AG10803 (cell line): ENCODE measurements around the gene CATSPERD.

Experiments
- DNase-seq: peaks from one replicate; pipeline ENCODE4 v3.0.0; 2010; ENCODE audit warnings: low read depth
- H3K4me3 ChIP-seq: 2 replicates; pipeline ENCODE4 v1.5.1; 2011; ENCODE audit warnings: mild to moderate bottlenecking, low read length, control low read depth
- CTCF ChIP-seq: conservative IDR thresholded peaks from 2 replicates; pipeline ENCODE4 v1.5.1; 2011; ENCODE audit warnings: mild to moderate bottlenecking, low read length, control low read depth, inconsistent platforms

CATSPERD gene

GRCh38 chr19:5792224-5792623, 71.8 kb downstream of the CATSPERD start:
- no peak for TF ChIP-seq CTCF
- peak; percentile 38 for DNase-seq

DNA sequence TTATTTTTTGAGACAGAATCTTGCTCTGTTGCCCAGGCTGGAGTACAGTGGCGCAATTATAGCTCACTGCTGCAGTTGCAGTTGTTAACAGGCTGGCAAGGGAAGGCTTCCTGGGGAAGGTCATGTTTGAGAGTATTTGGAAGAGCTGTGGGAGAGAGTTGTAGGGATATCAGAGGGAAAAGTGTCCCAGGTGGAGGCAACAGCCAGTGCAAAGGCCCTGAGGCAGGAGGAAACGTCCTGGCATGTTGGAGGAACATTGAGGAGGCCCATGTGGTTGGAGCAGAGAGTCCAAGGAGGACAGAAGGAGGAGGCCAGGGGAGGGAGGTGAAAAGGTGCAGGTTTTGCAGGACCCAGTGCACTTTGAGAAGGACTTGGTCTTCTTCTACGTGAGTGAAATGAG, 72.8 kb downstream of the CATSPERD start:
- no peak for DNase-seq
- no peak for TF ChIP-seq CTCF
- no peak overlapping the region for H3K4me3 ChIP-seq

More at GRCh38 chr19:5792224-5792623, 71.8 kb downstream of the CATSPERD start:
- no peak overlapping the region for H3K4me3 ChIP-seq

- TF ChIP-seq CTCF = no peak
- H3K4me3 ChIP-seq = no peak overlapping the region
- no peak for DNase-seq
Observed at GRCh38 chr19:5795382-5795919, 75.0 kb downstream of the CATSPERD start.

GRCh38 chr19:5798244-5798643, 77.8 kb downstream of the CATSPERD start:
- DNase-seq = no peak
- H3K4me3 ChIP-seq = no peak overlapping the region
- TF ChIP-seq CTCF = no peak

DNA sequence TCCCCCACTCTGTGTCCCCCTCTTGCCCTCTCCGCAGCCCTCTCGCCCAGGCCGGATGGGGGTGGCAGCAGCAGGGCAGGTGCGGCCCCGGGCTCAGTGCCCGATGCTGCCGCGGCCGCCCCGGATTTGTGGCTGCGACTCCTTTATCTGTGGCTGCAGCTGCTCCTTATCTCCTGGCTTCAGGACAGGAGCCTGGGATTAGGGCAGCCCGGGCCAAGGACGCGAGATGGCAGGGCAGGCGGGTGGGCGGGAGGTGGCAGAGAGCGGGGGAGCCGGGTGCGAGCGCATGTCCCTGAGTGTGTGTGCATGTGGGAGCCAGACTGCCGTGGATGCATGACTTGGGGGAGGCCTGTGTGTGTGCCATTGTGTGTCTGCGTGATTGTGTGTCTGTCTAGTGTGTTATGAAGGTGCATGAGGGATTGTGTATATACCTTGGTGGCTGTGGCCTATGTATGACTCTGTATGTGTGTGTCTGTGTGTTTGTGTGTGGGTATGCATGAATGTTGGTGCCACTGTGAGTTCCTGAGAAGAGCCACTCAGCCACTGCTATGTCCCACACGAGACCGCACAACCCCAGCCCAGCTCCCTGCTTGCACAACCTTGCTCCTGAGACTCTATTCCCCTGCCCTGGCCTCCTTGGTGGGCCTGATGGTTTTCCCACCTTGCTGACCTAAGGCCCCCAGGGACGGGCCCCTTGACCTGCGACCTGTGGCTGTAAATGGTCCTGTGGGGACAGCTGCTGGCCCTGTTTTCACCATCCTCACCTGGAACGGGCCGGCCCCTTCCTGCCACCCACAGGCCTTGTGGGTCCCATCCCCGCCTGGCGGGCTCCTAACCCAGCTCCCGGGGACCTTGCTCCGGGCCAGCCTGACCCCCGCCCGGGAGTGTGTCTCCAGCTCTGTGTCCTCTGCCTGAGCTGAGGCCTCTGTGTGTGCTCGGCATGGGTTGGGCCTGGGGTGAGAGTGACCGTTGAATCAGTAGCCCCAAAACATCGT, 79.1 kb downstream of the CATSPERD start:
- DNase-seq = no peak
- H3K4me3 ChIP-seq = no peak overlapping the region

GRCh38 chr19:5800361-5801270, 80.2 kb downstream of the CATSPERD start:
- no peak for DNase-seq
- no peak for TF ChIP-seq CTCF
- H3K4me3 ChIP-seq = no peak overlapping the region

More for the DNA sequence above, 79.1 kb downstream of the CATSPERD start:
- TF ChIP-seq CTCF = no peak
